Renal pelvis (tissue), 4 donors: ENCODE data around the gene CADM3. TPM values are rescaled to one million over a fixed set of nuclear protein-coding genes. Genes with fewer than 3 reads are reported as not detected.

ENCODE experiments used
- DNase-seq: peaks from one replicate; pipeline ENCODE4 v3.0.0-alpha.2; 2013
- polyA plus RNA-seq, 3 donors: library from polyadenylated mRNA; unstranded; fragments of 120-200 nt; gene quantifications; one replicate each; pipeline ENCODE4 v1.2.1, GENCODE V29; 2013; ENCODE audit not compliant: insufficient read length in 3 of 3

Gene CADM3
- polyA plus RNA-seq, 3 donors = 0.17 to 0.54 TPM; not detected in 1

- no peak for DNase-seq
Observed at GRCh38 chr1:159172614-159173291, 1.3 kb downstream of the CADM3 start.

- no peak for DNase-seq
Observed at GRCh38 chr1:159173320-159173719, 1.9 kb downstream of the CADM3 start.

- no peak for DNase-seq
Observed at GRCh38 chr1:159175571-159175970, 4.2 kb downstream of the CADM3 start.

- DNase-seq = peak; percentile 89
Observed at GRCh38 chr1:159177272-159177907, 6.0 kb downstream of the CADM3 start.

GRCh38 chr1:159179906-159180305 lies 8.5 kb downstream of the CADM3 start:
- no peak for DNase-seq

GRCh38 chr1:159180516-159180915 lies 9.1 kb downstream of the CADM3 start:
- no peak for DNase-seq

- no peak for DNase-seq
Observed at GRCh38 chr1:159181328-159182024, 10.1 kb downstream of the CADM3 start.

GRCh38 chr1:159184201-159184600 lies 12.8 kb downstream of the CADM3 start:
- no peak for DNase-seq

GRCh38 chr1:159185121-159185520 lies 13.7 kb downstream of the CADM3 start:
- no peak for DNase-seq

- no peak for DNase-seq
Observed at GRCh38 chr1:159187033-159187432, 15.6 kb downstream of the CADM3 start.

- DNase-seq = no peak
Observed at GRCh38 chr1:159187647-159188374, 16.4 kb downstream of the CADM3 start.

GRCh38 chr1:159188375-159188788 lies 17.0 kb downstream of the CADM3 start:
- DNase-seq = peak; percentile 50

GRCh38 chr1:159190441-159190840 lies 19.0 kb downstream of the CADM3 start:
- DNase-seq = no peak

- no peak for DNase-seq
Observed at GRCh38 chr1:159196543-159196942, 25.1 kb downstream of the CADM3 start.

- DNase-seq = peak; percentile 65
Observed at GRCh38 chr1:159197561-159198557, 26.4 kb downstream of the CADM3 start.

GRCh38 chr1:159199901-159200300 lies 28.5 kb downstream of the CADM3 start:
- DNase-seq = no peak

GRCh38 chr1:159200769-159201168 lies 29.4 kb downstream of the CADM3 start:
- DNase-seq = no peak

- no peak for DNase-seq
Observed at GRCh38 chr1:159201642-159202041, 30.2 kb downstream of the CADM3 start.

GRCh38 chr1:159203610-159204009 lies 32.2 kb downstream of the CADM3 start:
- DNase-seq = no peak

- DNase-seq = no peak
Observed at GRCh38 chr1:159204161-159205141, 33.0 kb downstream of the CADM3 start, which contains the start of gene ACKR1. TSS of gene ACKR1 (plus strand) at chr1:159204875. CDS start at chr1:159204960, 85 bp downstream.
